Testis (tissue), 2 donors: ENCODE results near the gene SLC2A6.

Experiments used
- POLR2A ChIP-seq: fragments of 450-650 bp; IDR thresholded peaks from one replicate; pipeline ENCODE4 v1.6.1; 2017; ENCODE audit warnings: antibody characterized with exemption, mild to moderate bottlenecking, moderate library complexity
- TF ChIP-seq, protein P1 (sequence below), 3 experiments: fragments of 450-650 bp in 2 of 3; fragments of 200-600 bp in 1 of 3; sonication (generic) in 1 of 3; IDR thresholded peaks; one replicate each; pipeline ENCODE4 v1.5.1; 2016 to 2019; ENCODE audit warnings: antibody characterized with exemption in 3 of 3, mild to moderate bottlenecking in 2 of 3, moderate library complexity in 1 of 3

DNA sequence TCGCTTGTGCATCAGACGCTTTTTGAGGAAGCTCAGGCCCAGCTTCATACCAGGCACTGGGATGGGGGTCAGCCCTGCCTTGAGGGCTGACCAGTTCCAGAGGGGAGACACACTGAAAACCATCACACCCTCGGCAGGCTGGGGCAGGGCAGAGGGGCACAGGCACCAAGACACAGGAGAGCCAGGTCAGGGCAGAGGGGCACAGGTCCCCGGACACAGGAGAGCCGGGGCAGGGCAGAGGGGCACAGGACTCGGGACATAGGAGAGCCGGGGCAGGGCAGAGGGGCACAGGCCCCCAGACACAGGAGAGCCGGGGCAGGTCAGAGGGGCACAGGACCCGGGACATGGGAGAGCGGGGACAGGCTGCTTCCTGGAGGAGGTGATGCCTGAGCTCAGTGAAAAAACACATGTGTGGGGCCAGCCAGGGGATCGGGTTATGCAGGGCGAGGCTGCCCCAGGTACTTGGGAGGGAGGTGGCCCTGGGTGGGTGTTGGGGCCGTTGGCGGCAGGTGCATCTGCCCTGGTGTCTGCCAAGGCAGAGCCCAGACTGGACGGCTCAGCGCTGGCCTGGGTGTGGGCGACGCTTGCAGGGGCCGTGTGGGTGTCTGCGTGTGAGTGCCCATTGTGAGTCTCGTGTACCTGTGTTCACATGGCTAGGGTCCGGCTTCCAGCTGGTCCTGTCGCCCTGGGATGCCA, 15.1 kb upstream of the SLC2A6 start:
- TF ChIP-seq, protein P1, sequence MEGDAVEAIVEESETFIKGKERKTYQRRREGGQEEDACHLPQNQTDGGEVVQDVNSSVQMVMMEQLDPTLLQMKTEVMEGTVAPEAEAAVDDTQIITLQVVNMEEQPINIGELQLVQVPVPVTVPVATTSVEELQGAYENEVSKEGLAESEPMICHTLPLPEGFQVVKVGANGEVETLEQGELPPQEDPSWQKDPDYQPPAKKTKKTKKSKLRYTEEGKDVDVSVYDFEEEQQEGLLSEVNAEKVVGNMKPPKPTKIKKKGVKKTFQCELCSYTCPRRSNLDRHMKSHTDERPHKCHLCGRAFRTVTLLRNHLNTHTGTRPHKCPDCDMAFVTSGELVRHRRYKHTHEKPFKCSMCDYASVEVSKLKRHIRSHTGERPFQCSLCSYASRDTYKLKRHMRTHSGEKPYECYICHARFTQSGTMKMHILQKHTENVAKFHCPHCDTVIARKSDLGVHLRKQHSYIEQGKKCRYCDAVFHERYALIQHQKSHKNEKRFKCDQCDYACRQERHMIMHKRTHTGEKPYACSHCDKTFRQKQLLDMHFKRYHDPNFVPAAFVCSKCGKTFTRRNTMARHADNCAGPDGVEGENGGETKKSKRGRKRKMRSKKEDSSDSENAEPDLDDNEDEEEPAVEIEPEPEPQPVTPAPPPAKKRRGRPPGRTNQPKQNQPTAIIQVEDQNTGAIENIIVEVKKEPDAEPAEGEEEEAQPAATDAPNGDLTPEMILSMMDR (IDR thresholded peaks at IDR 0.05): no peak
- no peak for TF ChIP-seq POLR2A
